ENCODE measurements around the gene H2AZ1. TPM values are rescaled to one million over a fixed set of nuclear protein-coding genes. Genes with fewer than 3 reads are reported as not detected.
A peak's percentile ranks its signal among the peaks of the same experiment; 100 is the strongest.

H2AZ1 gene
- 22.4 TPM for total RNA-seq

DNA sequence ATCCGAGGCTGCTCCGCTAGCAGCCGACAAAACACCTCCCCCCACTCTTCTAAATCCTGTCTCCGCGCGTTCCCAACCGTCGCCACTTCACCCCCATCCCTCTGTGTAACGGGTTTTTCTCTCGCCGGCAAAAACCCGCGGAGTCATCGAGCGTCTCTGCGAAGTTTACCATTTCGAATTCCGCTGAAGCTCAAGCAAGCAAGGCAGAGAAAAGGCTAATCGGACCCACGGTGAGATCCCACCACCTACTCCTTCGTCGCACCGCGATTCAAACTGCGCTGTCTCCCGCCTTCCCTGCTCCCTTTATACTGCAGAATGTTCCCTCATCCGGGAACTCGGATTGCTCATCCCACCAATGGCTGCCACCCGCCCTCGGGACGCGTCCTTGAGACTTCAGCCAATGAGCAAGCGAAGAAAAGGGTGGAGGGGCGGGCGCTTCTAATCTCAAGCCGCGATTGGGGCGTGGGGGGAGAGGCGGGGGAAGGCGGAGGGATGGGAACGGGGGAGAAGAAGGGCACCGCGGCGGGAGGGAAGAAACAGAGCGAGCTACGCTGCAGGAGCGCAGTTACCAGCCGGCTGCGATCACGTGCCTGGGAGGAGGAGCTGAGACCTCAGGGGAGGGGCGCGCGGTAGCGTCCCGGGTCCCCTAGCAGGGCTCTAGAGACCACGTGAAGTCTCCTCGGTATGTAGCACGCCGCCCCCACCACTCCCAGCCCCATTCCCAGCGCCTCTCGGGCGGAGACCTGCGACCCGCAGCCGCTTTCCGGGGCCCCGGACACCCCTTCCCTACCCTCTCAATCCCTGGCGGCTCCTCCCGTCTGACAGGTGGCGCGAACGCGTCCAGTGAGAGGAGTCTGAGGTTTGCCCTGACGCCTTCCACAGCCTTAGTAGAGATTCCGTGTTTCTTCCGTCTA lies at the start of gene H2AZ1:
Gene H2AZ1, minus strand, starts transcription at position 277 of the 914 bp plus-strand sequence. Its CDS starts 105 bp downstream, at position 172.
- Histone ChIP-seq H3K4me3 (peak within 1 kb of the TSS; percentile 69 to 93), H3K27me3 (no peaks in the 10 kb centered on the region), H3K27ac (peak within 1 kb of the TSS; percentile 97 to 99), H3K4me1 (peaks cover 0 to 3% of the 10 kb centered on the region in 2 donors), H3K9me3 (no peaks in the 10 kb centered on the region), H3K36me3 (no peaks in the 10 kb centered on the region)
- intact Hi-C loops (cut with DNase I), result loop anchor here (1.0 to 5.0 kb wide), 3 partner anchors 338 to 1397 kb away; partner anchors contain the start of gene PPP3CA
- peak; percentile 98 to 100 for DNase-seq (ENCODE audit: low spot score in 2 of 2)
- no peak for TF ChIP-seq CTCF (IDR thresholded peaks at IDR 0.05)

DNA sequence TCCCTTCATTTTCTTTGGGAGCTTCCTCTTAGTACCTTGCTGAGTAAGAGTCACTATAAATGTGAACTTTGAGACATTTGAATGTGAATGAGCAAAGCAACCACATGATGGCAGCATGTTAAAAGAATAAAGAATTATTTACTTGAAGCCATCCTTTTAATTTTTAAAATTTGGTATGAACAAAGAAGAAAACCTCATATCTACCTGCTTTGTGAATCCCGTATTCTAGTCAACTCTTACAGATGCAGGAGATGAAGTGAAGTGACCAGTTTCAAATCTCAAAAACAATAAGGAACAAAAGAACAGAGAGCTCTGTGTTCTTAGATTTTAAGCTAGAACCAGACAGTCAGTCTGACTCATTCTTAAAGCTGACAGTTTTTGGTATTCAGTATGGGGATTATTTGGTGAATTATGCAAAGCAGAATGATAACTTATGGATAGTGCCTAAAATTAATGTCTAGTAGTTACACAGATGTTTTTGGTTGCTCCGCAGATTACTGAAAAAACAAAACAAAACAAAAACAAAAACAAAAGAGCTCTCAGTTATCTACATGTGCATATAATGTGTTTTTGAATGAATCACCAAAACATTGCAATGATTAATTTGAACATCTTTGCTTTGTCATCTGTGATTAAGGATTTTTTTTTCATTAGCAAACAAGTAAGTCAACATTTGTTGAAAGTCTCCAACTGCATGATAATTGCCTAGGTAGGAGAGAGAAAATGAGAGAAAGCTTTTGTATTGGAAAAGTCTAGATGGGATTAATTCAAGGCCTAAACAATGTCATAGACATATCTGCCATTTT lies 48.2 kb upstream of the H2AZ1 start:
- Histone ChIP-seq H3K4me3 (no peak overlapping the region), H3K27me3 (no peaks in the 10 kb centered on the region), H3K36me3 (no peaks in the 10 kb centered on the region), H3K4me1 (no peaks in the 10 kb centered on the region), H3K9me3 (no peaks in the 10 kb centered on the region), H3K27ac (no peak overlapping the region)
- peak in 1 of 3 experiments; percentile 30 for TF ChIP-seq CTCF (IDR thresholded peaks at IDR 0.05)
- DNase-seq (ENCODE audit: low spot score in 2 of 2), result no peak
- intact Hi-C loops (cut with DNase I), result no loop called here

- Histone ChIP-seq H3K27ac (no peak overlapping the region), H3K9me3 (no peaks in the 10 kb centered on the region), H3K4me3 (no peak overlapping the region), H3K36me3 (no peaks in the 10 kb centered on the region), H3K4me1 (no peaks in the 10 kb centered on the region), H3K27me3 (no peaks in the 10 kb centered on the region)
- DNase-seq (ENCODE audit: low spot score in 2 of 2), result no peak
- intact Hi-C loops (cut with DNase I), result no loop called here
- no peak for TF ChIP-seq CTCF (IDR thresholded peaks at IDR 0.05)
These were observed 41.7 kb upstream of the H2AZ1 start for GRCh38 chr4:99991741-99992140.

- no peak for TF ChIP-seq CTCF (IDR thresholded peaks at IDR 0.05)
- intact Hi-C loops (cut with DNase I), result no loop called here
These were observed 37.6 kb upstream of the H2AZ1 start for GRCh38 chr4:99987681-99988080.

DNA sequence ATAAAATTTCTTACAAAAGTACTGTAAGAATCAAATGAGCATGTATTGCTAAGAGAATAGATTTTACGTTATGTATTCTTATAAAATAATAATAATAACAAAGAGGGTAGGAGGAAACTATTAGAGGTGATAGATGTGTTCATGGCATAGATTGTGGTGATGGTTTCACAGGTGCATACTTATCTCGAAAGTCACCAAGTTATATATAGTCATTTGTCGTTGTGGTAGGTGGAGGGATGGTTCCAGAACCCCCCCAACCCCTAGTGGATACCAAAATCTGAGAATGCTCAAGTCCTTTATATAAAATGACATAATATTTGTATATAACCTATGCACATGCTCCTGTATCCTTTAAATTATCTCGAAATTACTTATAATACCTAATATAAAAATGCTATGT lies 36.7 kb upstream of the H2AZ1 start:
- intact Hi-C loops (cut with DNase I), result no loop called here
- Histone ChIP-seq H3K27ac (no peak overlapping the region), H3K4me1 (no peaks in the 10 kb centered on the region), H3K27me3 (no peaks in the 10 kb centered on the region), H3K4me3 (no peak overlapping the region), H3K9me3 (no peaks in the 10 kb centered on the region), H3K36me3 (no peaks in the 10 kb centered on the region)
- no peak for DNase-seq (ENCODE audit: low spot score in 2 of 2)
- no peak for TF ChIP-seq CTCF (IDR thresholded peaks at IDR 0.05)

More at GRCh38 chr4:99987681-99988080, 37.6 kb upstream of the H2AZ1 start:
- H3K36me3 ChIP-seq, result no peaks in the 10 kb centered on the region
- no peak overlapping the region for H3K27ac ChIP-seq
- no peak for DNase-seq (ENCODE audit: low spot score in 2 of 2)
- H3K27me3 ChIP-seq, result no peaks in the 10 kb centered on the region
- H3K4me3 ChIP-seq, result no peak overlapping the region
- H3K9me3 ChIP-seq, result no peaks in the 10 kb centered on the region
- H3K4me1 ChIP-seq, result no peaks in the 10 kb centered on the region
